NCI-H2029 treated with DMSO at 0.1 percent for 48 hours (cell line): ENCODE results near the gene ATXN7.

Experiments
- DNase-seq: peaks from one replicate; lab custom pipeline; 2025; lab: John Stamatoyannopoulos, UW

The ATXN7 gene, protein sequence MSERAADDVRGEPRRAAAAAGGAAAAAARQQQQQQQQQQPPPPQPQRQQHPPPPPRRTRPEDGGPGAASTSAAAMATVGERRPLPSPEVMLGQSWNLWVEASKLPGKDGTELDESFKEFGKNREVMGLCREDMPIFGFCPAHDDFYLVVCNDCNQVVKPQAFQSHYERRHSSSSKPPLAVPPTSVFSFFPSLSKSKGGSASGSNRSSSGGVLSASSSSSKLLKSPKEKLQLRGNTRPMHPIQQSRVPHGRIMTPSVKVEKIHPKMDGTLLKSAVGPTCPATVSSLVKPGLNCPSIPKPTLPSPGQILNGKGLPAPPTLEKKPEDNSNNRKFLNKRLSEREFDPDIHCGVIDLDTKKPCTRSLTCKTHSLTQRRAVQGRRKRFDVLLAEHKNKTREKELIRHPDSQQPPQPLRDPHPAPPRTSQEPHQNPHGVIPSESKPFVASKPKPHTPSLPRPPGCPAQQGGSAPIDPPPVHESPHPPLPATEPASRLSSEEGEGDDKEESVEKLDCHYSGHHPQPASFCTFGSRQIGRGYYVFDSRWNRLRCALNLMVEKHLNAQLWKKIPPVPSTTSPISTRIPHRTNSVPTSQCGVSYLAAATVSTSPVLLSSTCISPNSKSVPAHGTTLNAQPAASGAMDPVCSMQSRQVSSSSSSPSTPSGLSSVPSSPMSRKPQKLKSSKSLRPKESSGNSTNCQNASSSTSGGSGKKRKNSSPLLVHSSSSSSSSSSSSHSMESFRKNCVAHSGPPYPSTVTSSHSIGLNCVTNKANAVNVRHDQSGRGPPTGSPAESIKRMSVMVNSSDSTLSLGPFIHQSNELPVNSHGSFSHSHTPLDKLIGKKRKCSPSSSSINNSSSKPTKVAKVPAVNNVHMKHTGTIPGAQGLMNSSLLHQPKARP

DNA sequence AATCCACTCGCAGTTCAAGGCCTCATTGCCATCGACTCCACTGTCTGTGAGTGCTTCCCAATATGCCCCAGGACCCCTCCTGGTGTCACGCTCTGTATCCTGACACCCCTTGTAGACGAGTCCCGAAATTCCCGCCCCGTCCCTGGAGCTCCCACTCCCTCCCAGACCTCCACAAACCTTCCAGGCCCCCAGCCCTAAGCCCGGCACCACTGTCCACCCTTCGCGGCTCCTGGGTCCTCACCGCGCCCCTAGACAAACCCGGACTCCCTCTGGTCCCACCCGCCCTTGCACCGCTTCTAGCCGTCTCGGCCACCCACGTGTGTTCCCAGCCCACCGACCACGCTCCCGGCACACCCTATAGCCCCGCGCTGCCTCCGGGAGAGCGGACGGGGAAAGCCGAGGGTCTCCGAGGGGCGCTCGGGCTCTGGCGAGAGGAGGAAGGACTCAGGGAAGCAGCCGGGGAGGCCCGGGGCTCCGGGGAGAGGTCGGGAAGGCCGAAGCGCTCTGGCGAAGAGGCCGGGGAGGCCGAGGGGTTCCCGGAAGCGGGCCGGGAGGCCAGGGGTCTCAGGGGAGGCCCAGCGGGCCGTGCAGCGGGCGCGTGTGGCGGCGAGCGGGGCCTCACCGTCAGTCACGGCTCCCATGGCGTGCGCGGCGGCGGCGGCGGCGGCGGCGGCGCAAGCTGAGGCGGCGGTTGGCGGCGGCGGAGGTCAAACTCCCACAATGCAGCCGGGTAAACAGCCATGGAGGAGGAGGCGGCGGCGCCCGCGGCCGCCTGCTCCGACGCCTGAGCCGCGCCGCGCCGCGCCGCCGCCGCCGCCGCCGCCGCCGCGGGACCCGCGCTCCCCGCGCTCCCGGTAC, at the start of gene ATXN7, which contains the start of gene THOC7:
Gene ATXN7, plus strand, starts transcription at position 718 of the 858 bp plus-strand sequence. CDS start 48,732 bp downstream, outside the sequence.
Gene THOC7, minus strand, starts transcription at position 656 of the 858 bp plus-strand sequence. Its CDS starts 15 bp downstream, at position 641.
- no peak for DNase-seq

DNA sequence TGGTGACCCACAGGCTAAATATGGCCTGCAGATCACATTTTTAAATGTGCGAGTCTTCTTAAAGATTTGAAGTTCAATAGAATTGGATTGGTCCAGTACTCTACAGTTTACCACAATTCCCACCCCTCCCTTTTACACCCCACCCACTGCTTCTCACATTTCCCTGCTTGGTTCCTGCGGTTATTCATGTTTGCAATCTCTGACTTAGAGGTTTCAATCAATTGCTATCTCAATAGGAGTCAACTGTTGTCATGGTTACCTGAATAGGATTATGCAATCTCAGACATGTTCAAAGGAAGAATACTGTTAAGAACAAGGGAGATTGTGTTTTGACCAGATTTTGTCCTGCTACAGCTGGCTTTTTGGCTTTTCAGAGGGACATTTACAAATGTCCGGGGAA, 49.4 kb upstream of the ATXN7 start:
- no peak for DNase-seq

DNA sequence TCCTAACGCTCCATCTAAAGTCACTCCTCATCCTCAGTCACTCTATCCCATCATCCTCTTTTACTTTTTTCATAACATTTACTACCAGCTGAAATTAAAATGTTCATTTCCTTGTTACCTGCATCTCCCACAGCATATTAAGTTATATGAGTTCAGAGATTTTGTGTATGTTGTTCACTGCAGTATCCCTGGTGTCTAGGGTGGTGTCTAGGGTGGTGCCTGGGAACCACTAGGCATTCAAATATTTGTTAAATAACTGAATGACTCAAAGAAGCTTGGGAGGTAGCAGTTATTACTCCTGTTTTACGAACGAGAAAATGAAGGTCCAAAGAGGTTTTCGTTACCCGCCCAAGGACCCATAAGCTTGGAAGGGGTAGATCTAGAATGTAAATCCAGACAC, 46.4 kb upstream of the ATXN7 start:
- no peak for DNase-seq

DNA sequence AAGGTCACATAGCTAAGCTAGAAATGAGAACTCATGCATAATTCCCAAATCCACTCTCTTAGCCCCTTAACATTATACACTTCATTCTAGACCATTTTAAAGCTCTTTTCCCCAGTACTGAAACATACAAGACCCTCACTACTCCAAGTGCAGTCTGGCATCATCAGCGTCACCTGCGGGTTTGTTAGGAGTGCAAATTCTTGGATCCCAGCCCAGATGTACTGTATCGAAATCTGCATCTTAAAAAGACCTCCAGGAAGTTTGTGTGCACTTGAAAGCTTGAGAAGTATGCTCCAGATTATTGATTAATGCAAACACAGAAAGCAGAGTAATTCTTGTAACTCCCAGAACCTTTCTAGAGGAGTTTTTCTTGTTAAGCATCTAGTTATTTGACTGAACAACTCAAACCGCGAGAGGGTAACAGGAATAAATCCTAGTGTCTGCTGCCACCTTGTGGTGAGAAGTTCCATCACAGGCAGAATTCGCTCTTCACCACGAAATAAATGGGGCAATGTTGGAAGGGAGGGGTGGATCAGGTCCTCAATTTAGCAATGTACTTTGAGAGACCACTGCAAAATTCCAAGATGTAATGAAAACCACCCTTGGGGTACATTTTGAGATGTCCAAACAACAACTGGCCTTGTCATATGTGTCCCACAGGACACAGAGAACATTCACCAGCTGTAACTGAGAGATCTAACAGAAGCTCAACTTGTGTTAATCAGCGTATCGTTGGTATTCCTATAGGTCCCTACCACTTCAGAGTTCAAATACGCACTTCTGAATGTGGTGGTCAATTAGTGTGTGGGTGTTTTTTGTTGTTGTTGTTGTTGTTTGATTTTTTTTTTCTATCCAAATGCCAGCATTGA, 45.2 kb upstream of the ATXN7 start:
- DNase-seq: peak; percentile 68

DNA sequence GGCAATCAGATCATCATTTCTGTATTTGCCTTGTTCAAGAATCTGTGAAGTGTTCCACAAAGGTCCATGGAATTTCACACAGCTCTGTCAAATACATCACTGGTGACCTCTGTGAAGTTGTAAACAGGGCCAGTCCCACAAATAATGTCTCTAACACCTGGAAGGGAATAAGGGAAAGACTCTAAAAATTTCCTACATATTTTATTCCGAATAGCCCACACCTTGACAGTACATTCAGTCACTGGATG, 44.6 kb upstream of the ATXN7 start, which contains the start of gene C3orf49:
Gene C3orf49, plus strand, starts transcription at position 149 of the 248 bp plus-strand sequence. CDS start 173 bp downstream, outside the sequence.
- no peak for DNase-seq

DNA sequence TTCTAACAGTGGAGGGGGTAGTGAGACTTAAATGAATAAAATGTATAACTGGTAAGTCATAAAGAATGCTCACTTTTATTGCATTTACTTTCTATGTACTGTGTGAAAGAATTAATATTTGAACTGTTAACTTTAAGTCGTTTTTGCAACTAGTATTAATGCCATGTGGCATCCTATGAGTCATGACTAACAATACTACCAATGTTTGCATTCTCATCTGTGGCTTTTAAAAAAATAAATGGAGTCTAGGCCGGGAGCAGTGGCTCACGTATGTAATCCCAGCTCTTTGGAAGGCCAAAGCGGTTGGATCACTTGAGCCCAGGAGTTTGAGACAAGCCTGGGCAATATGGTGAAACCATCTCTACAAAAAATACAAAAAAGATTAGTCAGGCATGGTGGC, 39.4 kb upstream of the ATXN7 start:
- no peak for DNase-seq

GRCh38 chr3:63830526-63830925, 33.1 kb upstream of the ATXN7 start:
- no peak for DNase-seq

- no peak for DNase-seq
Observed at GRCh38 chr3:63832395-63832794, 31.3 kb upstream of the ATXN7 start.

- no peak for DNase-seq
Observed at GRCh38 chr3:63841704-63842103, 22.0 kb upstream of the ATXN7 start.

DNA sequence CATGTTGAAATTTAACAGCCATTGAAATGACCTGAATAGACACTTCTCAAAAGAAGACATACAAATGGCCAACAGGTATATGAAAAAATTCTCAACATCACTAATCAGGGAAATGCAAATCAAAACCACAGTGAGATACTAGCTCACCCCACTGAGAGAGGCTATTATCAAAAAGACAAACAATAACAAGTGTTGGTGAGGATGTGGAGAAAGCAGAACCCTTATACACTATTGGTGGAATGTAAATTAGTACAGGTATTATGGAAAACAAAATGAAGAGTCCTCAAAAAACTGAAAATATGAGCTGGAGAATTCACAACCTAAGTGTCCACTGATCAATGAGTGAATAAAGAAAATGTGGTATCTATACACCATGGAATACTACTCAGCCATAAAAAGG, 21.5 kb upstream of the ATXN7 start:
- DNase-seq: no peak

GRCh38 chr3:63845215-63845614, 18.5 kb upstream of the ATXN7 start:
- no peak for DNase-seq

- DNase-seq: no peak
Observed at GRCh38 chr3:63847718-63848450, 15.8 kb upstream of the ATXN7 start.

DNA sequence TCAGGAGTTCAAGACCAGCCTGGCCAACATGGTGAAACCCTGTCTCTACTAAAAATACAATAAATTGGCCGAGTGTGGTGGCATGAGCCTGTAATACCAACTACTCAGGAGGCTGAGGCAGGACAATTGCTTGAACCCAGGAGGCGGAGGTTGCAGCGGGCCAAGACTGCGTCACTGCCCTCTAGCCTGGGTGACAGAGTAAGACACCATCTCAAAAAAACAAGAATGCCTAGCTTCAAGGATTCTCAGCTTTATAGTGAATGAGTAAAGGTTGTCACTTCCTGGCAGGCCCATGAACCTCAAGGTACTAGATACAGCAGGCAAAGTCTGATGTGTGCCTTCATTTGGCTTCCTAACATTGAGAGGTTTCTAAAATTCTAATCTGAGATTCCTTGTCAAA, 14.5 kb upstream of the ATXN7 start:
- DNase-seq: no peak

- no peak for DNase-seq
Observed at GRCh38 chr3:63851287-63851686, 12.4 kb upstream of the ATXN7 start.

DNA sequence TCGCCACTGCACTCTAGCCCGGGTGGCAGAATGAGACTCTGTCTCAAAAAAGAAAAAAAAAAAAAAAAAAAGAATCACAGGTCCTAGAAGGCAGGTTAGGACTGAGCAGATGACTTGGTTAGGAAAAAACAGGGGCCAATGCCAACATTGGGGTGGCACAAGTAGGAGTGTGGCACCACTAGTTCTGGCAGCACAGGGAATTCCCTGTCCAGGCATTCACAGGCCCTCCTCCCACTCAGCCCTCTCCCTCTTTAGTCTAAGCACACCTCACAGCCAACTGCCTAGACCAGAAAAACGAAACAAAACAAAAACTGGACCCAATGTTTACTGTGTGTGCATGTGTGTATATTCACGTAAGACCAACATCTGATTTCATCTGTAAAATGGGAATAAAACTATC, 10.6 kb upstream of the ATXN7 start:
- no peak for DNase-seq

DNA sequence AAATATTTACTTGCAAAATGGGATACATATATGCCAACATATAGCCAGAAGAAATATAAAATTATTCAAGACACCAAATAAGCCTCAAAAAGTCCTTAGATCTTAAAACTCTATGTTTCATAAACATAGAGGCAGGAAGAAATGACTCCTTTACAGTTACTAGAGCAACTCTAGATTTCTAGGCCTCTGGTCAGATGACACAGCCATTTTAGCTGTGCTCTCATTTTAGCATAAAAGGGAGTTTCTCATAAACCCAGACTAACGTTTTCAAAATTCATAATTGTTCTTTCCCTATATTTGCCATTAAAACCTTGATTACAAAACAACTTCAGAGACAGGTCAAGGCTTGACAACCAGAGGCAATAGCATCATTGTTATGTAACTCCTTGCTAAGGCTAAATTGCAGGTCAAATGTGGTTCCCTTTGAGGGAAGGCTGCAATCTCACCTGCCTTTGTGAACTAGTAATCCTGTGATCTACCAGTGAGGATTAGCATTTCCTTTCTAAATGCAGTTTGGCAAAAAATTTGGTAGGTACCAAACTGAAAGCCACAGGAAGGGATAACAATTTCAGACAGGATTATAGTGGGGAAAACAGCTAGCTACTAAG, 8.2 kb upstream of the ATXN7 start:
- no peak for DNase-seq

DNA sequence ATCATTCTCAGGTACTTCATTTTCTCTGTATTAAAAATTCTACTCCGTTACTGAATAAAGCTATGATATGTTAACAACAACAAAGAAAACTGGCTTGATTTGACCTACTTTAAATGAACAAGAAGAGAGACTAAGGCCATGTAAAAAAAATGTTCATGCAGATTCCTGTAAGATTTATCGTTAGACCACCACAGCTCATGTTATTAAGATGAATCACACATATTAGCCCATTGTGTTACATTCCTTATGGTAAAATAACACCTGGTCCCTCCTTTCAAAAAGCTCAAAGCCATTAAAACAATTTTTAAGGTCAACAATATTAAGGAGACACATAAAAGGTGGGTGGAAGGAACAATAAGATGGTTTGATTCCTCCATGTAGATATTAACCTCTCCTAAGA, 6.4 kb upstream of the ATXN7 start:
- DNase-seq: no peak

DNA sequence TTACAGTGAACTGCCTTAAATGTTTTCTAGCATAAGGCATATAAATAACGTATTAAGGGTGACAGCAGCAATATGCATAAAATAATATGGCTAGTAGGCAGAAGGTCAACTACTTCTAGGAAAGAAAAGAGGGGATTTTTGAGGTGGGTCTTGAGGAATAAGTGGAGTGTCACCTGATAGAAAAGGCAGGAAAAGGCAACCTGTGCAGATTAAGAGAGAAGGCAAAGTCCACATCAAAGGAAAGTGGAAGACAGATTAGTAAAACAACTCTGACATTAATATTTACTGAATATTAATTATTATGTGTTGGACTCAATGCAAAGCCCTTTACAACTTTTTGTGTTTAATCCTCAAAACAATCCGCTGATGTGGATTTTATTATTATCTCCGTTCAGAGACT, 2.9 kb upstream of the ATXN7 start:
- no peak for DNase-seq

DNA sequence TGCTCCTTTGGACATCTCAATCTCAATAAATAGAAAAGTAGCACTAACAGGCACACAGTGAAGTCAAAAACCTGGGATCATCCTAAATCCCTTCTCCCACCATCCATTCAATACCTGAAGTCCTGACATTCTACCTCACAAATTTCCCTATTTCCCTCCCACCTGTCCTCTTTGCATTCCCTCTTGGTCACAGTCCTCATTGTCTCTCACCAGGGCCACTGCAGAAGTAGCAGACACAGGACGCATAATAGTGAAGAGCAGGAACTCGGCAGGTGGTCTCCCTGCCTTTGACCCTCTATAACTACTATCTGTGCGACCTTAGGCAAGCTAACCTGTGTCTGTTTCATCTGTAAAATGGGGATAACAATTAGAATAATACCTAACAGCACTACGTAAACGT, 2.4 kb upstream of the ATXN7 start:
- no peak for DNase-seq

DNA sequence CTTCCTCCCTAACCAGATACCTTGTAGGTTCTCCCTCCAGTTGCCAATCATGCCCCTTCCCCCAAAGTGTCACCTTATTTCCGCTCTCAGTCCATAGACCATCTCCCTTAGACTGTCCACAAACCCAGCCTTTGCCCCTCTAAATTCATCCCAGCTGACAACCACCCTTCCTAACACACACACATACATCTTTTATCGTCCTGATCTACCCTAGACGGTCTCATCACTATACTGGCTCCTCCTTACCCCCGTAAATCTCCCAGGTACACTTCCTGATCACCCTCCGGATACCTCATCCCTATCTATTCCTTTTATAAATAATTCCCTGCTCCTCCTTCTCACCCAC, 890 bp upstream of the ATXN7 start:
- no peak for DNase-seq
